Activated gamma-delta T cell (primary cell): ENCODE results near the gene CCSER1.

Source experiments
- DNase-seq: peaks from one replicate; lab custom pipeline; 2025; lab: John Stamatoyannopoulos, UW
- total RNA-seq, 2 donors: gene quantifications; one replicate each; lab custom pipeline; 2026; lab: John Stamatoyannopoulos, UW

Gene CCSER1
- 0.77 to 4.6 reads per million in 2 donors for total RNA-seq

DNA sequence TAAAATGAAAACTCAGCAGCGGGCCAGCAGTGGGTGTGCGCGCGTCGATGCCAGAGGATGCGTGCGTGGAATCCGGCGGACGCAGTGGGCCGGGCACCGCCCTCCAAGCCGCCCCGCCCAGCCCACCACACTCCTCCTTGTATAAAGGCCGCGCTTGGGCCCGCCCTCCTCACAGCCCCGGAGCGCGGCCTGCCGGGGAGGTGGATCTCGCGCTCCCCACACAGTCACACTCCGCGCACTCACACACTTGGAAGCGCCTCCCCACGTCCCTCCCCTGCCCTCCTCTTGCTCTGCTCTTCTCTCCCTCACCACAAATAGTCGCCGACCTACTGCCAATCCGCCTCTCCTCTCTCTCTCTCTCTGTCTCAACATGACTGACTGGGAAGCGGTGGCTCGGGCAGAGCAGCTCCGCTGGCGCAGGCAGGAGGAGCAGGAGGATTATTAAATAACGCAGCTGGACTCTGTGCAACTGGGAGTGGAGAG lies at the start of gene CCSER1:
TSS of gene CCSER1 (plus strand) at position 172 of the 483 bp plus-strand sequence.
- DNase-seq, result no peak

- DNase-seq, result no peak
Measured at GRCh38 chr4:90078440-90078839, 48.8 kb upstream of the CCSER1 start.

DNA sequence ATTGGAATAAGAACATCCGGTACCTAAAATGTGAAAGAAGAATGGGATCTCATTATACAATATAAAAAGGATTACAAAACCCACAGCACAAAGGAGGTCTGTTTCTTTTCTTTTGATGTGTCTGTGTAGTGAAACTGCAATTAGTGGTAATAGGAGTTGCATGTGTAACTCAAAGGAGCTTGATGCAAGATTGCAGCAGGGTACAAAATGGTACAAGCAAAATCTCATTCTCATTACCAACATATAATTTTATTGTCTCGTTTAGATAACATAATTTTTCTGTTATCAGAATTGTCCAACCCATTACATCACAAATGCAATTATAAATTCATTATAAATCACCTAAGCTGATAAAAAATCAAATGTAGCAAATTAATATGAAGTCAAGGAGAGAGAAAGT lies 47.1 kb upstream of the CCSER1 start:
- no peak for DNase-seq

- no peak for DNase-seq
Measured at GRCh38 chr4:90081432-90082144, 45.6 kb upstream of the CCSER1 start.

DNA sequence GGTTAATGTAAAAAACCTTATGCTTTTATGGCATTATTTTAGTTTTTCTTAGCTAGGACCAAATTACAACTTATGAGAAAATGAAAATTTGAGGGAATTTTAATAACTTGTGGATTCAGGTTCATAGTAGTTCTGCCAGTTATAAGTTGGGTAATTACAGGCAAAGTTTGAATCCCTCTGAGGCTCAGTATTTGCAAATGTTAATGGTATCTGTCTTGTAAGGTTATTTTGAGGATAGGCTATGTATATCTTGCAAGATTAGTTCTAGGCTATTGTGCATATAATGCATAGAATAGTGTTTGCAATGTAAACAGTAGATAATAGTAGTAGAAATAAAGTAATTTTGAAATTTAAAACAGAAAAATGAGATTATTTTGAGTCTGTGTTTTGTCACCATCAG lies 44.7 kb upstream of the CCSER1 start:
- DNase-seq, result no peak

DNA sequence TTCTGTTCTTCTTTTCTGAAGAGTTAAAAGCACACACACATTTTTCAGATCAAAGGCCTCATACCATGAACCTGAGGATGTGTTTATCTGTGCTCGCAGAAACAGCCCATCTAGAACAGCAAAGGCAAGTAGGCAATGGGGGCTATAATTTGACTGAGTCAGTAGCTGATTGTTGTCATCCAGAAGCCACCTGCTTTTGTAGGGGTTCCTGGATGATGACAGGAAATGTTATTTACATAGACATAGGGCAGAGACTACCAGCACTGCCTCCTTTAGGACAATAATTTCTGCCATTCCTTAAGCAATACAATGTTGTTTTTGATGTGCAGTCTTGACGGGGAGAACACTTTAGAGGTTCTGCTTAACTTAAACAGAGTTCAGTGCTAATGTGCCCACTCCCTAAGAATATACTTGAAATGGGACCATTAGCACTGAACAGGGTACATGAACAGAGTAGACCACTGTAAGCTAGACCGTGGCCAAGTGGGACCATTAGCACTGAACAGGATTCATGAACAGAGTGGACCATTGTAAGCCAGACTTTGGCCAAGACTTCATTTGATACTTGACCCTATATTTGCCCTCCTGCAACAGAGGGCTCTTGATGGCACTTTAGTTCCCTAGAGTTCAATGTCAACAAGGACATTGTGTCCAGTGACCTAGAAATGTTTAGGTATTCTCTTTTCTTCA lies 42.8 kb upstream of the CCSER1 start:
- DNase-seq, result no peak

- no peak for DNase-seq
Measured at GRCh38 chr4:90084967-90085295, 42.3 kb upstream of the CCSER1 start.

- DNase-seq, result no peak
Measured at GRCh38 chr4:90093526-90093925, 33.7 kb upstream of the CCSER1 start.

DNA sequence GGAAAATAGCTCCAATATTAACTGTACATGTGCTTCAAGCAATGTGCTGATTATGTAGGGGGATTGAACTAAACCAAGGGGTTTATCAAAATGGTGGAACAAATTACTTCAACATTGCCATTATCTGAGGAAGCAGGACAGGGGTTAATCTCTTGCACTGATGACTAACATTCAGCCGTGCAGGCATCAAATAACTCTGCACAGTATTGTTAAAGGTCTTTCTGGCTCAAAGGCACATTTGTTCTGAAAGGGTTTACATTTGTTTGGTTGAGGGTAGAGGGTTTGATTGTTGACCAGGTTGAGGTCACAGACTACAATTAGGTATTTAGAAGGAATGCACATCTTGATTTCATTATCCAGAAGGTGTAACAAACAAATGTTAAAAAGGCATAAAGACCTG lies 32.2 kb upstream of the CCSER1 start:
- DNase-seq, result no peak

DNA sequence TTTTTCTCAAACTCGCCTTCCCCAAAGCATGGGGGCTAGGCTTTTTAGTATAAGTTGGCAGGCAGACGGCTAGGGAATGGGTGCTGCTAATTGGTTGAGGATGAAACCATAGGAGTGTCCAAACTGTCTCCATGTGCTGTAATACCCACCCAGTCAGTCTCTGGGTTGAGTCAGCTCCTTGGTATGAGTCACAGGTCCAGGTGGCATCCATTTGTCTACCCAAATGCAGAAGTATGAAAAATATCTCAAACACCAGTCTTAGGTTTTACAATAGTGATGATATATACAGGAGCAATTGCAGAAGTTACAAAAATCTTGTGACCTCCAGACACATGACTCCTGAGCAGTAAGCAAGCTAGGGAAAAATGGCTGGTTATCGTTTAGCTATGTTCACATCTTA lies 27.4 kb upstream of the CCSER1 start:
- DNase-seq, result no peak

GRCh38 chr4:90103991-90104390 lies 23.2 kb upstream of the CCSER1 start:
- DNase-seq, result no peak

GRCh38 chr4:90105274-90105673 lies 21.9 kb upstream of the CCSER1 start:
- DNase-seq, result no peak

DNA sequence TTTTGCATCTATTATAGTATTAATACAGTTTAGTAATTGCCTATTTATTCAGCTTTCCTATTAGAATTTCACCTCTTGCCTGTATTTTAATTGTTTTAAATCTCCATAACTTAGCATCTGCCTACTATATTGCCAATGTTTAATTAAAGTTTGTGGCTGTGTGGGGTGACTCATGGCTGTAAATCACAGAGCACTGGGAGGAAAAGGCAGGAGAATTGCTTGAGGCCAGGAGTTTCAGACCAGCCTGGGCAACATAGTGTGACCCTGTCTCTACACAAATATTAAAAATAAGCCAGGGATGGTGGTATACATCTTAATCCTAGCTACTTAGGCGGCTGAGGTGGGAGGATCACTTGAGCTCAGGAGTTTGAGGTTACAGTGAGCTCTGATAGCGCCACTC lies 14.5 kb upstream of the CCSER1 start:
- DNase-seq, result no peak

DNA sequence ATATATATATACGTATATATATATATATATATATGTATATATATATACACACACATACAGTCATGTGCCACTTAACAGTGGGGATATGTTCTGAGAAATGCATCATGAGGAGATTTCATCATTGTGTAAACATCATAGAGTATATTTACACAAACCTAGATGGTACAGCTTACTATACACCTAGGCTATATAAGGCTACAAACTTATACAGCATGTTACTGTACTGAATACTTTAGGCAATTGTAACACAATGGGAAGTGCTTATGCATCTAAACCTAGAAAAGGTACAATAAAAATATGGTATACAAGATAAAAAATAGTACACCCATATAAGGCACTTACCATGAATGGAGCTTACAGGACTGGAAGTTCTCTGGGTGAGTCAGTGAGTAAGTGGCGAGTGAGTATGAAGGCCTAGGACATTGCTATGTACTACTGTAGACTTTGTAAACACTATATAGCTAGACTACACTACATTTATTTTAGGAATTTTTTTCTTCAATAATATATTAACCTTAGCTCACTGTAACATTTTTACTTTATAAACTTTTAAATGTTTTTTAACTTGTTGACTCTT lies 13.2 kb upstream of the CCSER1 start:
- DNase-seq, result no peak

GRCh38 chr4:90118527-90119195 lies 8.5 kb upstream of the CCSER1 start:
- no peak for DNase-seq

GRCh38 chr4:90120037-90120436 lies 7.2 kb upstream of the CCSER1 start:
- no peak for DNase-seq

- DNase-seq, result no peak
Measured at GRCh38 chr4:90120815-90121214, 6.4 kb upstream of the CCSER1 start.

GRCh38 chr4:90121676-90122354 lies 5.4 kb upstream of the CCSER1 start:
- DNase-seq, result no peak

DNA sequence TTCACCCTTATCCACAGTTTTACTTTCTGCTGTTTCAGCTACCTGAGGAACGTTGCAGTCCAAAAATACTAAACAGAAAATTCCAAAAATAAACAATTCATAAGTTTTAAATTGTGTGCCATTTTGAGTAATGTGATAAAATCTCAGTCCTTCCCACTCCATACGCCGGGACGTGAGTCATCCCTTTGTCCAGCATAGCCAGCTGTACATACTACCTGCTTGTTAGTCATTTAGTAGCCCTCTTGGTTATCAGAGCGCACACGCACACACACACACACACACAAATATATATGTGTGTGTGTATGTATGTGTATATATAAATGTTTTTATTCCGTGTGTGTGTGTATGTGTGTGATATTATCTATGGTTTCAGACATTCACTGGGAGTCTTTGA lies 4.8 kb upstream of the CCSER1 start:
- no peak for DNase-seq

GRCh38 chr4:90124276-90124675 lies 2.9 kb upstream of the CCSER1 start:
- DNase-seq, result no peak

GRCh38 chr4:90126805-90127204 lies 389 bp upstream of the CCSER1 start:
- DNase-seq, result no peak

GRCh38 chr4:90127706-90128345 lies 632 bp downstream of the CCSER1 start:
- no peak for DNase-seq
